Measurements from ENCODE around the gene DGKD.

DGKD gene

GRCh38 chr2:233338046-233338445 lies 16.2 kb upstream of the DGKD start:
- no peak for DNase-seq

- DNase-seq = no peak
Observed at GRCh38 chr2:233338812-233339368, 15.4 kb upstream of the DGKD start.

DNA sequence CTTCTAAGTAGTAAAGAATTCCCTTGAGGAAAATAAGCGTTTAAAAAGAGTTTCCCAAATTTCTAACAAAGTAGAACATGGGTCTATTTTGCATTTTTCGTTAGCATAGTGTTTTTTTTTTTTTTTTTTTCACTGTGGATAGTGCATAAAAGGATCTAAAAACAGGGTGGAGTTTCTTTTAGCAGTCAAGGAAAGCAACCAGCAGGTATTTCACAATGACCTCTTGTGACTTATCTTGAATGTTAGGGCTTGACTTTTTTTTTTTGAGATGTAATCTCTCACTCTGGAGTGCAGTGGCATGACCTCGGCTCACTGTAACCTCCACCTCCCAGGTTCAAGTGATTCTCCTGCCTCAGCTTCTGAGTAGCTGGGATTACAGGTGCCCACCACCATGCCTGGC lies 14.9 kb upstream of the DGKD start:
- DNase-seq = no peak

GRCh38 chr2:233341296-233341695 lies 13.0 kb upstream of the DGKD start:
- no peak for DNase-seq

GRCh38 chr2:233342301-233342700 lies 12.0 kb upstream of the DGKD start:
- no peak for DNase-seq

GRCh38 chr2:233343171-233343705 lies 11.1 kb upstream of the DGKD start:
- no peak for DNase-seq

DNA sequence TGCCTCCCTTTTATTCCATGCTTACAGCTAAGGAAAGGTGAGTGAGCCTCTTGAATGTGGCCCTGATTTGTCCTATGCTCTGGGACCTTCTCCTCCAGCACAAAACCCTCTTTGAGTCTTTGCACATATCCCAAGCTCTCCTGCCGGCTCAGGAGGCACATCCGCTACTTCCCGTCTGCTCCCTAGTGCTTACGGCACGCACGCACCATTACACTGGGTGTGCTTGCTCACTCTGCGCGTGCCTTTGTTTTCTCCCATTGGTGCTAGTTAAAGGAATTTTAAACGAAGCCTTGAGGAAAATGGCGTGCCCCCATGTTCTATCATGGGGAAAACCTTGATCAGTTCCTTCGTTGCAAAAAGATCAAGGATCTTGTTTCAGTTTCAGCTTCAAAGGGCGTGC lies 7.9 kb upstream of the DGKD start:
- DNase-seq = no peak

DNA sequence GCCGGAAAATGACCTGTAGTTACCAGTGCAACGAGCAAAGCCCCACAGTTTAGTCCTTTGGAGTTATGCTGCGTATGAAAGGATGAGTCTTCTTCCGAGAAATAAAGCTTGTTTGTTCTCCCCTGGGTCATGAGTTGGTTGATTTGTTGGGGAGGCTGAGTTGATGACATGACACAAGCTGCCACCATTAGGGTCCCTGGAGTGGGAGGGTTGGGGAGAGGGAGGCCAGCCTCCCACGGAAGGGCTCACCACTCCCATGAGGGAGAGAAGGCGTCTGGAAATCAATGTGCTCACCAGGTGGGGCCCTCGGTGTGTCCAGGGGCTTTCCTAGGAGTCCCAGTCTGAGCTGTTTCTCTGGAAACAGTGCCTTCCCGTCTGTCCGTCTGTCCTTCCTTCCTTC lies 7.4 kb upstream of the DGKD start:
- DNase-seq = no peak

GRCh38 chr2:233349005-233349998 lies 5.0 kb upstream of the DGKD start:
- DNase-seq = peak; percentile 47

DNA sequence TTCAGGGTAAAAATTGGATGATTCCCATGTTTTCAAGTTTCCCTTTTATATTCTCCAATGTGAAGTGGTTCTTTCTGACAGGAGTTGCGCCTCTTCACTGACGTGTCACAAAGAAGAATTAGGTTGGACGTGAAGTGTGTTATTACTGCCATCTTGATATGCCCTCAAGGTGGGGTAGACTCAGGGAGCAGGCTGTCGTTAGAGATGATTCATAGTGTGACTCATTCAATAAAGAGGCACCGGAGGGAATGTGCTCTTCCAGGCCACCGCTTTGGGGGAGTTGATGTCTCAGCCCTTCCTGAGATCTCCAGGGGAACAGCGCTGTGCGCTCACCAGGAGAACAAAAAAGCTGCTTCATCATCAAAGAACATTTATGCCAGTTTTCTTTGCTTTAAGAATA lies 3.6 kb upstream of the DGKD start:
- no peak for DNase-seq

DNA sequence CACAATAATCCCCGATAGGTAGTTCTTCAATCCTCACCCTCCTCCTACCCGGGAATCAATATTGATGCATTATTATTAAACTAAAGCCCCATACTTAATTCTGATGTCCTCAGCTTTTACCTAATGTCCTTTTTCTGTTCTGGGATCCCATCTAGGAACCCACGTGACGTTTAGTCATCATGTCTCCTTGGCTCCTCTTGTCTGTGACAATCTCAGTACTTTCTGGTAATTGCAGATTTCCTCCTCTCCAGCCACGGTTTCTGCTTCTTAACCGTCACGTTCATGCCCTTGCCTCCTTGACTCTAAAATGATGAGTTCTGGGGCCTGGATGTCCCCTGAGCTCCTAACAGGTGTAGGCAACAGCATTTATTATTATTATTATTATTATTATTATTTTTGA lies 2.9 kb upstream of the DGKD start:
- DNase-seq = no peak

DNA sequence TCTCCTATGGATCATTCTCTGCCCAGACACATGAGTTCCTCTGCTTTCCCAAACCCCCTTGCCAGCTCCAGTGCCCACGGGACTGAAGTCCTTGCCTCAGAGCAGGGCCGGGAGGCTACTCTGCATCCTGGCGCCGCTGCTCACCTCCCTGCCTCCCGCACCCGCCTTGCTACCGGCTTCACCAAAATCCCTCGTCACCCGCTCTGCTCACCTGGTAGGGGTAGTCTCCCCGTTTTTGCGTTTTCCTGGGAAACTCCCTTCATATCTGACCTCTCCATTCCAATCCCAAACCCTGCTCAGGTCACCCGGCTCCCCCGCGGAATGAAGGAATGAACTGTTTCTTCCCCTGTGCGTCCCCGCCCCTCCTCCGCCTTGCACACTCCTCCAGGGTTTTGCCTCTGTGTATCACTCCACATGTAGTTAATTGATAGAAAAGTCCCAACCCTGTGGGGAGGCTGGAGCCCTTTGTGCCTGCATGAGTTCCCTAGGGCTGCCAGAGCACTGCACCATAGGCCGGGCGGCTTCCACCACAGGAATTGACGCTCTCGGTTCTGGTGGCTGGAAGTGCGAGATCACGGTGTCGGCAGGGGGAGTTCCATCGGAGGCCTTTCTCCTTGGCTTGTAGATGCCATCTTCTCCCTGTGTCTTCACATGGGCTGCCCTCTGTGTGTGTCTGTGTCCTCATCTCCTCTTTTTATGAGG lies 2.0 kb upstream of the DGKD start:
- DNase-seq = no peak

- no peak for DNase-seq
Observed at GRCh38 chr2:233353101-233353768, 1.1 kb upstream of the DGKD start.

- peak; percentile 77 for DNase-seq
Observed at GRCh38 chr2:233354500-233354924, 218 bp downstream of the DGKD start.

GRCh38 chr2:233354971-233355574 lies 779 bp downstream of the DGKD start:
- peak; percentile 57 for DNase-seq

- DNase-seq = no peak
Observed at GRCh38 chr2:233355916-233356315, 1.6 kb downstream of the DGKD start.

DNA sequence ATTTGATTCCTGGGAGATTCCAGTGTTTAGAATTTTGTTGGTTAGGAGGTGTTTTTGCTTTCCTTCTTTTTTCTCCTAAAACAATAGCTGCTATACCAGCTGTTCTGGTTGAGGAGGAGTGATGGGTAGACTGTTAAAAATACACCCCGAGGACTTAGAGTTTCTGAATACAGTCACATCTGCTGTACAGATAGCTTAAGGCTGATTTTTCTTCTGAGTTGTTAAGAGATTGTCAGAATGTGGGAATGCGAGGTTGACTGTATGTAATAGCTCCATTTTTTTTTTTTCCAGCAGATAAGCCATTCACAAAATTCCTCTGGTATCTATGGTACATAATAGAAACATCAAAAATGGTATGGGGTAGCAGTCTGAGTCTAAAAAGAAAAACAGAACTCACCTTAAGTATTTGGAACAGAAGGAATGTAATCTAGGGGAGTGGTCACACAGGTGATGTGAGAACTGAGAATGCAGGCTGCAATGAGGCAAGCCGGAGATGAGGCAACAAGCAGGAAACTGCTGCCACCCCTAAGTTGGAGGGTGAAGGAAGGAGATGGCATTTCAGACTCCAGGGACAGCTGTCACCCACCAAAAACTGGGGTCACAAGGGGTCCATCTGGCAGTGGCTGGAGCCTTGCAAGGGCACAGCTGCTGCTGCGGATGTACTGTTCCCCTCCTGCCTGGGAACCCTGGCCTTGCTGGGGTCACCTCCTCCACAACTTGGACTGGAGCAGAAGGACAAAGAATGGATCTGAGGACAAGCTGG lies 2.4 kb downstream of the DGKD start:
- no peak for DNase-seq

- DNase-seq = no peak
Observed at GRCh38 chr2:233358335-233358734, 4.0 kb downstream of the DGKD start.

GRCh38 chr2:233358947-233359346 lies 4.7 kb downstream of the DGKD start:
- DNase-seq = no peak

GRCh38 chr2:233359823-233360222 lies 5.5 kb downstream of the DGKD start:
- DNase-seq = no peak

GRCh38 chr2:233360771-233361176 lies 6.5 kb downstream of the DGKD start:
- DNase-seq = no peak
